Measurements from ENCODE around the gene AHI1. TPM values are rescaled to one million over a fixed set of nuclear protein-coding genes. Genes with fewer than 3 reads are reported as not detected.

The AHI1 gene
- total and polyA plus RNA-seq, 3 donors from 2014 or later: 33.9 to 93.1 (median 56.4) TPM

DNA sequence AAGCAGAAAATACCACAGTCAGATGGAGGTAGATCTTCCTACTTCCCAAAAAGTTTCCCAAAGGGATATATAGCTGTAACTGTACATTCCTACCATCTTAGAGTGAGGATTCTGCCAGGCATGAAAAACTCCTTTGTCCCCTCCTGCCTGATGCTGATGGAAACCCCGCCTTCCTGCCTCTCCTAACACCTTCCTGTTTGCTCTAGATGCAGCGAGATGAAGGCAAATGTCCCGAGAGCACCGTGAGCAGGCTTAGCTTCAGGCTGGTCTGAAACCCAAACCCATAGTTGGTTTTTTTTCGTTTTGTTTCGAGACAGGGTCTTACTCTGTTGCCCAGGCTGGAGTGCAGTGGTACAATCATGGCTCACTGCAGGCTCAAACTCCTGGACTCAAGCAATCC, 260.8 kb downstream of the AHI1 start:
- H3K4me1 ChIP-seq: no peaks in the 10 kb centered on the region
- no peaks in the 10 kb centered on the region for H3K36me3 ChIP-seq (ENCODE audit: low read depth, missing control alignments)
- no peak for DNase-seq
- H3K4me3 ChIP-seq: no peak overlapping the region
- intact Hi-C loops (cut with DNase I; ENCODE audit: low total_unique reads): no loop called here
- H3K27me3 ChIP-seq: no peaks in the 10 kb centered on the region
- WGBS, 2 donors: 73% methylated on average over 6 of the region's 6 CpGs
- no peak for TF ChIP-seq POLR2A (IDR thresholded peaks at IDR 0.05)
- TF ChIP-seq, protein P1, sequence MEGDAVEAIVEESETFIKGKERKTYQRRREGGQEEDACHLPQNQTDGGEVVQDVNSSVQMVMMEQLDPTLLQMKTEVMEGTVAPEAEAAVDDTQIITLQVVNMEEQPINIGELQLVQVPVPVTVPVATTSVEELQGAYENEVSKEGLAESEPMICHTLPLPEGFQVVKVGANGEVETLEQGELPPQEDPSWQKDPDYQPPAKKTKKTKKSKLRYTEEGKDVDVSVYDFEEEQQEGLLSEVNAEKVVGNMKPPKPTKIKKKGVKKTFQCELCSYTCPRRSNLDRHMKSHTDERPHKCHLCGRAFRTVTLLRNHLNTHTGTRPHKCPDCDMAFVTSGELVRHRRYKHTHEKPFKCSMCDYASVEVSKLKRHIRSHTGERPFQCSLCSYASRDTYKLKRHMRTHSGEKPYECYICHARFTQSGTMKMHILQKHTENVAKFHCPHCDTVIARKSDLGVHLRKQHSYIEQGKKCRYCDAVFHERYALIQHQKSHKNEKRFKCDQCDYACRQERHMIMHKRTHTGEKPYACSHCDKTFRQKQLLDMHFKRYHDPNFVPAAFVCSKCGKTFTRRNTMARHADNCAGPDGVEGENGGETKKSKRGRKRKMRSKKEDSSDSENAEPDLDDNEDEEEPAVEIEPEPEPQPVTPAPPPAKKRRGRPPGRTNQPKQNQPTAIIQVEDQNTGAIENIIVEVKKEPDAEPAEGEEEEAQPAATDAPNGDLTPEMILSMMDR (IDR thresholded peaks at IDR 0.05): no peak
- H3K27ac ChIP-seq: no peak overlapping the region
- no peaks in the 10 kb centered on the region for H3K9me3 ChIP-seq

DNA sequence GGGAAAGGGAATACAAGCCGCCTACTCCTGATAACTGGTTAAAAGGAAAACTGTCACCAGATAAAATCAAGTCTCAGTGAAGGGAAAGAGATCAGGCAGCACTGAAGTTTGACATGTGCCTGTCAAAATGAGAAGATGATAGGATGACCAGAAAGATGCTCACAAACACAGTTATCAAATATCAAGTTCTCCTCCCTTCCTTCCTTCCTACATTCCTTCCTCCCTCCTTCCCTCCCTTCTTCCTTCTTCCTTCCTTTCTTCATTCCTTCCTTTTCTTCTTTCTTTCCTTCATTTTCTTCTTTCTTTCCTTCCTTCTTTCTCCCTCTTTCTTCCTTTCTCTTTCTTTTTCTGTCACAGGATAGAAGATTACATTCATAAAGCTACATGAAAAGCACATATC, 261.2 kb downstream of the AHI1 start:
- Histone ChIP-seq H3K4me1 (no peaks in the 10 kb centered on the region), H3K27ac (no peak overlapping the region), H3K36me3 (ENCODE audit: low read depth, missing control alignments) (no peaks in the 10 kb centered on the region), H3K27me3 (no peaks in the 10 kb centered on the region), H3K4me3 (no peak overlapping the region), H3K9me3 (no peaks in the 10 kb centered on the region)
- intact Hi-C loops (cut with DNase I; ENCODE audit: low total_unique reads): no loop called here
- 81 to 92% methylated on average over 1 of the region's 1 CpG for WGBS, 2 donors
- TF ChIP-seq, protein P1 (IDR thresholded peaks at IDR 0.05): no peak
- no peak for TF ChIP-seq POLR2A (IDR thresholded peaks at IDR 0.05)
- DNase-seq: no peak

DNA sequence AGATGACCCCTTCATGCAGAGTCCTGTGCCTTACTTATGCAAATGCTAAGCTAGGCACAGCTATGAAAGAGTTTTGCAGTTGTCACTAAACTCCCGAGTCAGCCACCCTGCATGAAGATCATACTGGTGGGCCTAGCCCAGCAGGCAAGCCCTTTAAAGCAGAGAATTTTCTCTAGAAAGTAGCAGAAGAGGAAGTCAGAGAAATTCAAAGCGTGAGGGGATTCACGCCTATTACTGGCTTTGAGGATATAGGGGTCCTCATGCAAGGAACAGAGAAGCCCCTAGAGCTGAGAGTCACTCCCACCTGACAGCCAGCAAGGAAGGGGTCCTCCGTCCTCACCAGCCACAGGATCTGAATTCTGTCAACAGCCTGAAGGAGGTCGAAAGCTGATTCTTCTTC, 261.8 kb downstream of the AHI1 start:
- Histone ChIP-seq H3K27ac (no peak overlapping the region), H3K4me1 (no peaks in the 10 kb centered on the region), H3K9me3 (no peaks in the 10 kb centered on the region), H3K36me3 (ENCODE audit: low read depth, missing control alignments) (no peaks in the 10 kb centered on the region), H3K4me3 (no peak overlapping the region), H3K27me3 (no peaks in the 10 kb centered on the region)
- WGBS, 2 donors: 82 to 83% methylated on average over 5 of the region's 5 CpGs
- intact Hi-C loops (cut with DNase I; ENCODE audit: low total_unique reads): no loop called here
- TF ChIP-seq, protein P1 (IDR thresholded peaks at IDR 0.05): no peak
- TF ChIP-seq POLR2A (IDR thresholded peaks at IDR 0.05): no peak
- no peak for DNase-seq

DNA sequence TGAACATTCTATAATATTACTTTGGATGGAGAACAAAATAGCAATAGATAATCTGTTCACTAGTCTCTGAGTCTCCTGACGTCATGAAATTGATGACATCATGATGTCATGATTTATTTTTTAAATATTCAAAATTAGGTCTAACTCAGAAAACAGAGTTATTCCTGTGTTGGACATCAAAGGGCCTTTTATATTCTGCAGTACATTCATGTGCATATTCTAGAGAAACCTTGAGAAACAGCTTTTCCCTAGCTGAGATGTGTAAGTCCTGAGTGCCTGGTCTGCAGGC, 263.1 kb downstream of the AHI1 start:
- intact Hi-C loops (cut with DNase I; ENCODE audit: low total_unique reads): no loop called here
- no peaks in the 10 kb centered on the region for H3K27me3 ChIP-seq
- TF ChIP-seq POLR2A (IDR thresholded peaks at IDR 0.05): no peak
- TF ChIP-seq, protein P1 (IDR thresholded peaks at IDR 0.05): no peak
- no peak overlapping the region for H3K4me3 ChIP-seq
- H3K4me1 ChIP-seq: no peaks in the 10 kb centered on the region
- 37 to 59% methylated on average over 1 of the region's 1 CpG for WGBS, 2 donors
- DNase-seq: no peak
- H3K36me3 ChIP-seq (ENCODE audit: low read depth, missing control alignments): no peaks in the 10 kb centered on the region
- H3K9me3 ChIP-seq: no peaks in the 10 kb centered on the region
- H3K27ac ChIP-seq: no peak overlapping the region

DNA sequence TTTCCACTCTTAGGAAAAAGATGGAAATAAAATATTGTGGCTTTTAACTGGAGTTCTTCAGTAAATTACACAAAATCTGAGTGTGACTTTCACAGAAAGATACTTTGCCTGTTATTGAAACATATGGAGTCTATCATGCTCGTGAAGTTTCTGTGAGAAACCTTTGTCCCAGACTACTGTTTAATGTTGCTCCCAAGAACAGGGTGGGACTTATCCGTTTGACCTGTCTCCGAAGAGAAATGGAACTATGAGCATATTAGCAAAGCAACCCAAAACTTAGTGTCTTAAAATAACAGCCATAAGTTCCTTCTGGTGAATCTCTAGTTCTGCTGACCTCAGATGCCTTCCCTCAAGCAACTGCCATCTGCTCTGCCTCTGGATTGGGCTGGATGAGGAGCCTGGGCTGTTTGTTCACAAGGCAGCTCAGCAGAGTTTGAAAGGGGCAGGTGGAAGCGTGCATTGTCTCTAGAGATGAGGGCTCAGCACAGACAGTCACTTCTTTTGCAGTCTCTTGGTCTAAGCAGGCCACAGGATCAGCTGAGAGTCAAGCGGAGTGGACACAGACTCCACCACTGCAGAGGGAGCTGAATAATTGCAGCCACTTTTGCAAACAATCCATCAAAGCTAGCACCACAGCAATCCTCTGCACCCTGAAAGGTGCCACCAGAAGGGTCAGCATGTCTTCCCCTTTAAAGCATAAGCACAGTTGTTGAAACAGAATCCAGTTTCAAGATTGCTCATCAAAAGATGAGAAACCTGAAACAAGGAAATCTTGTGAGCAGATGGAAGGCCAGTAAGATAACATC, 263.7 kb downstream of the AHI1 start:
- Histone ChIP-seq H3K9me3 (no peaks in the 10 kb centered on the region), H3K4me1 (no peaks in the 10 kb centered on the region), H3K27me3 (no peaks in the 10 kb centered on the region), H3K36me3 (ENCODE audit: low read depth, missing control alignments) (no peaks in the 10 kb centered on the region), H3K4me3 (no peak overlapping the region), H3K27ac (no peak overlapping the region)
- intact Hi-C loops (cut with DNase I; ENCODE audit: low total_unique reads): no loop called here
- no peak for DNase-seq
- WGBS, 2 donors: 59 to 64% methylated on average over 4 to 5 of the region's 5 CpGs
- TF ChIP-seq, protein P1 (IDR thresholded peaks at IDR 0.05): no peak
- no peak for TF ChIP-seq POLR2A (IDR thresholded peaks at IDR 0.05)

All from testis (tissue), 3 donors.